GM12878 (cell line): ENCODE measurements around the gene MYO1C. TPM values are rescaled to one million over a fixed set of nuclear protein-coding genes. Genes with fewer than 3 reads are reported as not detected.

Experiments used
- ATAC-seq: fragments of 200-7000 bp; cut with Tn5 transposase; 3 replicates; pipeline ENCODE4 v1.9.1; 2020; ENCODE audit warnings: mild to moderate bottlenecking, moderate library complexity
- BruUV-seq: library from RNA; stranded (reverse); fragments of 400-500 nt; replicated peaks from 2 replicates; lab custom pipeline; 2021; lab: Mats Ljungman, UMichigan
- CTCF ChIA-PET: fragments of 300-600 bp; sonication (Branson Sonifier 250); formaldehyde crosslinking; extraction: SDS; loops from one replicate; lab custom pipeline; 2021; ENCODE audit warnings: inconsistent platforms; lab: Yijun Ruan, JAX
- POLR2A ChIA-PET: fragments of 350-600 bp; formaldehyde crosslinking; extraction: SDS; loops from one replicate; lab custom pipeline; 2021; ENCODE audit warnings: inconsistent platforms; lab: Charles Lee
- RAD21 ChIA-PET: fragments of 300-600 bp; sonication (Branson Sonifier 250); formaldehyde crosslinking; loops from one replicate; lab custom pipeline; 2023; ENCODE audit warnings: antibody characterized with exemption; ENCODE audit not compliant: unreplicated experiment; lab: Charles Lee
- SMC1A ChIA-PET: fragments of 300-600 bp; sonication (Branson Sonifier 250); formaldehyde crosslinking; loops from one replicate; lab custom pipeline; 2023; ENCODE audit not compliant: unreplicated experiment, uncharacterized antibody; lab: Charles Lee
- DNase-seq: peaks from one replicate; pipeline ENCODE4 v3.0.0-alpha.2; 2011; ENCODE audit warnings: low read depth, low spot score
- FAIRE-seq: peaks from 3 replicates; lab custom pipeline; 2011; peaks lifted over from hg19 to GRCh38; lab: Jason Lieb, UNC
- H2AFZ ChIP-seq: 2 replicates; pipeline ENCODE4 v1.6.0; 2011; ENCODE audit warnings: low read depth, low read length, control low read depth; ENCODE audit not compliant: control insufficient read depth
- H3K27ac ChIP-seq: 2 replicates; pipeline ENCODE4 v1.5.1; 2011; ENCODE audit warnings: control low read depth; ENCODE audit not compliant: control insufficient read depth, insufficient read depth
- H3K27me3 ChIP-seq, 2 experiments: replicated peaks in 1 of 2; 2 replicates each; pipeline versions ENCODE4 v1.6.0 to v1.6.1; 2011; ENCODE audit warnings: low read length in 1 of 2; ENCODE audit not compliant: control insufficient read depth in 2 of 2, insufficient read depth in 2 of 2
- H3K36me3 ChIP-seq, 2 experiments: 2 replicates each; pipeline ENCODE4 v1.5.1; 2011; ENCODE audit warnings: low read length in 1 of 2; ENCODE audit not compliant: control insufficient read depth in 2 of 2, insufficient read depth in 2 of 2
- H3K4me1 ChIP-seq: 2 replicates; pipeline ENCODE4 v1.6.1; 2011; ENCODE audit warnings: mild to moderate bottlenecking, low read length, moderate library complexity, mixed read lengths; ENCODE audit not compliant: control insufficient read depth, insufficient read depth
- H3K4me2 ChIP-seq: 2 replicates; pipeline ENCODE4 v1.6.0; 2011; ENCODE audit warnings: control low read depth; ENCODE audit not compliant: control insufficient read depth, insufficient read depth
- H3K4me3 ChIP-seq: fragments of 200-600 bp; sonication (generic); 2 replicates; pipeline ENCODE4 v1.5.1; 2016
- H3K79me2 ChIP-seq: 2 replicates; pipeline ENCODE4 v1.6.0; 2011; ENCODE audit warnings: low read length; ENCODE audit not compliant: control insufficient read depth, insufficient read depth
- H3K9ac ChIP-seq: 2 replicates; pipeline ENCODE4 v1.8.0; 2011; ENCODE audit warnings: low read length, control low read depth, mixed read lengths; ENCODE audit not compliant: control insufficient read depth, insufficient read depth
- H3K9me3 ChIP-seq: replicated peaks from 3 replicates; pipeline ENCODE4 v1.5.1; 2011; ENCODE audit warnings: mild to moderate bottlenecking, low read length; ENCODE audit not compliant: control insufficient read depth, insufficient read depth
- H4K20me1 ChIP-seq: 2 replicates; pipeline ENCODE4 v1.6.0; 2011; ENCODE audit not compliant: control insufficient read depth, insufficient read depth
- ASH2L ChIP-seq: fragments of 300-600, 200-600 bp; sonication (generic); IDR thresholded peaks from 2 replicates; pipeline ENCODE4 v1.6.1; 2017; ENCODE audit warnings: low read depth, mild to moderate bottlenecking, borderline replicate concordance
- CHD4 ChIP-seq: fragments of 200-600 bp; sonication (generic); IDR thresholded peaks from 2 replicates; pipeline ENCODE4 v1.6.1; 2016; ENCODE audit warnings: mild to moderate bottlenecking
- FOXK2 ChIP-seq: fragments of 450-650 bp; IDR thresholded peaks from 2 replicates; pipeline ENCODE4 v1.6.1; 2017; ENCODE audit warnings: mild to moderate bottlenecking, moderate library complexity
- IRF4 ChIP-seq: IDR thresholded peaks from 2 replicates; pipeline ENCODE4 v1.6.1; 2011; ENCODE audit warnings: low read depth, low read length
- MYC ChIP-seq: IDR thresholded peaks from 2 replicates; pipeline ENCODE4 v1.6.1; 2011; ENCODE audit warnings: mild to moderate bottlenecking, low read length, moderate library complexity, inconsistent platforms; ENCODE audit not compliant: insufficient read depth, insufficient replicate concordance, insufficient read length, severe bottlenecking
- NRF1 ChIP-seq: conservative IDR thresholded peaks from 2 replicates; pipeline ENCODE4 v1.6.1; 2011; ENCODE audit warnings: mild to moderate bottlenecking, low read depth, low read length, improper control_type of control experiment
- RFX5 ChIP-seq: IDR thresholded peaks from 2 replicates; pipeline ENCODE4 v1.6.1; 2011; ENCODE audit warnings: low read depth, low read length, improper control_type of control experiment
- SMAD1 ChIP-seq: fragments of 450-650 bp; IDR thresholded peaks from 2 replicates; pipeline ENCODE4 v1.6.1; 2018; ENCODE audit warnings: mild to moderate bottlenecking, low read depth; ENCODE audit not compliant: partially characterized antibody
- TBL1XR1 ChIP-seq: IDR thresholded peaks from 2 replicates; pipeline ENCODE4 v1.6.1; 2012; ENCODE audit warnings: low read depth, low read length, improper control_type of control experiment
- YY1 ChIP-seq: IDR thresholded peaks from 2 replicates; pipeline ENCODE4 v1.6.1; 2011; ENCODE audit warnings: low read depth, mild to moderate bottlenecking, low read length
- ZNF217 ChIP-seq: fragments of 450-650 bp; IDR thresholded peaks from 2 replicates; pipeline ENCODE4 v1.6.1; 2017; ENCODE audit warnings: antibody characterized with exemption, mild to moderate bottlenecking
- ZNF24 ChIP-seq: fragments of 450-650 bp; IDR thresholded peaks from 2 replicates; pipeline ENCODE4 v1.6.1; 2017; ENCODE audit warnings: antibody characterized with exemption, mild to moderate bottlenecking
- WGBS: methylation state at CpG from one replicate; pipeline ENCODE4 v1.1.6; 2016; ENCODE audit warnings: low lambda C conversion rate; ENCODE audit not compliant: insufficient replicate concordance, insufficient coverage; ENCODE audit errors: missing lambda C conversion rate; 5-methylcytosine and 5-hydroxymethylcytosine counted together
- in situ Hi-C: fragments of 300-500 bp; cut with MboI; formaldehyde crosslinking; loops from 9 replicates; pipeline ENCODE4 v1.14.3; 2018; ENCODE audit warnings: mixed read lengths
- intact Hi-C: fragments of 100-400 bp; cut with micrococcal nuclease; formaldehyde crosslinking; loops from one replicate; pipeline ENCODE4 v1.14.2; 2022; ENCODE audit not compliant: unreplicated experiment
- polyA plus RNA-seq, 11 experiments: library from polyadenylated mRNA; depleted of rRNA in 4 of 11; unstranded in 6 of 11; stranded (reverse) in 5 of 11; fragments of >200 nt; fragmentation: Nextera tagmentation in 4 of 11; fragmentation: Illumina TruSeq in 1 of 11; extraction: Ambion mirVana in 4 of 11; extraction: Trizol in 1 of 11; gene quantifications; 1 replicate in 1 of 11; 2 replicates in 10 of 11; pipeline versions ENCODE4 v1.2.1 to v1.2.3, GENCODE V29; 2011 to 2016; ENCODE audit warnings: inconsistent platforms in 2 of 11, missing spikeins in 2 of 11, low read depth in 1 of 11
- total RNA-seq, 4 experiments: library from RNA; depleted of rRNA in 3 of 4; stranded (reverse); fragments of >200 nt in 3 of 4; fragmentation: Illumina TruSeq in 1 of 4; extraction: Trizol in 1 of 4; gene quantifications; 2 replicates each; pipeline versions ENCODE4 v1.2.1 to v1.2.3, GENCODE V29; 2013 to 2021
- TF ChIP-seq, protein P1 (sequence below): fragments of 450-650 bp; IDR thresholded peaks from 2 replicates; pipeline ENCODE4 v1.6.1; 2017; ENCODE audit warnings: mild to moderate bottlenecking, moderate library complexity
- TF ChIP-seq, protein P2 (sequence below): IDR thresholded peaks from 2 replicates; pipeline ENCODE4 v1.6.1; 2012; ENCODE audit warnings: low read length, inconsistent platforms
- TF ChIP-seq, protein P3 (sequence below): IDR thresholded peaks from 2 replicates; pipeline ENCODE4 v1.6.1; 2012; ENCODE audit warnings: low read depth, low read length, improper control_type of control experiment

Gene MYO1C
- total and polyA plus RNA-seq, 10 of the 15 experiments (the other 5 are each of a cell fraction or from before 2014, with no cell fraction given): 1.2 to 92.0 (median 36.6) TPM

DNA sequence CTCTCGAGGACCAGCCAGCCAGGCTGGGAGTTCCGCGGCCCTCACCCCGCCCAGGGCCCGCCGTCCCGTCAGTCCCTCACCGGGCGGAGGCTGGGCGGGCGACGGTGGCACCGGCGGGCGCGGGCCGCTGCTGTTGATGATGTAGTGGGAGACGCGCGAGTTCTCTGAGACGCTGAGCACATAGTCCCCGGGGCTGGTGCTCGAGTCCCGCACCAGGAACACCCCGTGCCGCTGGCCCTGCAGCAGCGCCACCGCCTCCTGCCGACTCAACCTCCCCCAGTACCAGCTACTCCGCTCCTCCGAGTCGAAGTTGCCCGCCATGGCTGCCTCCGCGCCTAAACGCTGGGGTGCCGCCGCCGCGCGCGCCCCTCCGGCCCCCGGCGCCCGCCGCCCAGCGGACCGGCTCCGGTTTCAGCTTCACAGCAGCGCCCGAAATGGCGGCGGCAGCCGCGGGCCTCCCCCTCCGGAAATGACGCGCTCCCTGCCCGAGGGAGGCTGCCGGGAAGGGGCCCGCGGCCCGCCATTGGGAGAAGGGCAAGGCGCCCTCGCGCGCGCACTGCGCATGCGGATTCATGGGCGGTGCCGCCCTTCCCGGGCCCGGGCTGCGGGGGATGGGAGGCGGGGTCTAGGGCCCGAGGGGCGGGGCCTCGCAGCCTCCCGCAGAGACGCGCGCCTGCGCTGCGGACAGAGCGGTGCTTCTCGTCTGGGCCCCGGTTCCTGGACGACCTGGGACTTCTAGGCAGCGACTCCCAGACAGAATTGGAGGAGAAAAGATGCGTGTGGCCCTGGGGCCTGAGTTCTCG lies 36.5 kb downstream of the MYO1C start, which contains the start of gene CRK:
CRK (minus strand) TSS at position 436 of the 803 bp plus-strand sequence; CDS start at position 321, 115 bp downstream.
- Histone ChIP-seq H3K4me1 (peaks cover 3% of the 10 kb centered on the region; the same call in 1 of the 2 replicates), H3K27me3 (no peaks in the 10 kb centered on the region), H4K20me1 (peaks cover 7% of the 10 kb centered on the region; the same call in 1 of the 2 replicates), H2AFZ (peak within 1 kb of the TSS; percentile 86), H3K9me3 (no peaks in the 10 kb centered on the region), H3K4me3 (peak within 1 kb of the TSS; percentile 73), H3K36me3 (peaks cover 0 to 6% of the 10 kb centered on the region in 2 experiments; a peak in 1 of 4 replicates), H3K4me2 (peak within 1 kb of the TSS; percentile 91), H3K9ac (peak within 1 kb of the TSS; percentile 90), H3K79me2 (peaks cover 49% of the 10 kb centered on the region), H3K27ac (peak within 1 kb of the TSS; percentile 89)
- under 1% methylated on average over 49 of the region's 93 CpGs for WGBS
- CTCF ChIA-PET: interaction anchor here (1.0 to 1.9 kb wide), 3 partner anchors 58 to 90 kb away, joined by 3 to 7 read pairs (median 3); no protein-coding TSS in a partner anchor
- in situ Hi-C loops (no loop called here), intact Hi-C loops (loop anchor here (1.0 to 2.0 kb wide), 3 partner anchors 31 to 91 kb away; partner anchors contain the start of gene INPP5K)
- RAD21 ChIA-PET: interaction anchor here (1.2 to 1.3 kb wide), 2 partner anchors 32 to 94 kb away, joined by 3 to 4 read pairs; no protein-coding TSS in a partner anchor
- peak; percentile 92 for ATAC-seq
- DNase-seq: peak; percentile 73
- POLR2A ChIA-PET: interaction anchor here (0.5 to 1.7 kb wide), 5 partner anchors 19 to 61 kb away, joined by 3 to 5 read pairs (median 4); partner anchors contain the start of gene INPP5K
- BruUV-seq: no TSS peak
- SMC1A ChIA-PET: interaction anchor here (1.5 kb wide), 1 partner anchor 91 kb away, joined by 5 read pairs; no protein-coding TSS in a partner anchor
- peak; percentile 18 for FAIRE-seq
- no peak for TF ChIP-seq RFX5
- no peak for TF ChIP-seq ZNF217
- TF ChIP-seq, protein P1, sequence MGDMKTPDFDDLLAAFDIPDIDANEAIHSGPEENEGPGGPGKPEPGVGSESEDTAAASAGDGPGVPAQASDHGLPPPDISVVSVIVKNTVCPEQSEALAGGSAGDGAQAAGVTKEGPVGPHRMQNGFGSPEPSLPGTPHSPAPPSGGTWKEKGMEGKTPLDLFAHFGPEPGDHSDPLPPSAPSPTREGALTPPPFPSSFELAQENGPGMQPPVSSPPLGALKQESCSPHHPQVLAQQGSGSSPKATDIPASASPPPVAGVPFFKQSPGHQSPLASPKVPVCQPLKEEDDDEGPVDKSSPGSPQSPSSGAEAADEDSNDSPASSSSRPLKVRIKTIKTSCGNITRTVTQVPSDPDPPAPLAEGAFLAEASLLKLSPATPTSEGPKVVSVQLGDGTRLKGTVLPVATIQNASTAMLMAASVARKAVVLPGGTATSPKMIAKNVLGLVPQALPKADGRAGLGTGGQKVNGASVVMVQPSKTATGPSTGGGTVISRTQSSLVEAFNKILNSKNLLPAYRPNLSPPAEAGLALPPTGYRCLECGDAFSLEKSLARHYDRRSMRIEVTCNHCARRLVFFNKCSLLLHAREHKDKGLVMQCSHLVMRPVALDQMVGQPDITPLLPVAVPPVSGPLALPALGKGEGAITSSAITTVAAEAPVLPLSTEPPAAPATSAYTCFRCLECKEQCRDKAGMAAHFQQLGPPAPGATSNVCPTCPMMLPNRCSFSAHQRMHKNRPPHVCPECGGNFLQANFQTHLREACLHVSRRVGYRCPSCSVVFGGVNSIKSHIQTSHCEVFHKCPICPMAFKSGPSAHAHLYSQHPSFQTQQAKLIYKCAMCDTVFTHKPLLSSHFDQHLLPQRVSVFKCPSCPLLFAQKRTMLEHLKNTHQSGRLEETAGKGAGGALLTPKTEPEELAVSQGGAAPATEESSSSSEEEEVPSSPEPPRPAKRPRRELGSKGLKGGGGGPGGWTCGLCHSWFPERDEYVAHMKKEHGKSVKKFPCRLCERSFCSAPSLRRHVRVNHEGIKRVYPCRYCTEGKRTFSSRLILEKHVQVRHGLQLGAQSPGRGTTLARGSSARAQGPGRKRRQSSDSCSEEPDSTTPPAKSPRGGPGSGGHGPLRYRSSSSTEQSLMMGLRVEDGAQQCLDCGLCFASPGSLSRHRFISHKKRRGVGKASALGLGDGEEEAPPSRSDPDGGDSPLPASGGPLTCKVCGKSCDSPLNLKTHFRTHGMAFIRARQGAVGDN: peak; percentile 76
- TF ChIP-seq YY1: peak; percentile 99
- TF ChIP-seq ASH2L: 0 out of 2 replicates have a peak, but pooled peaks have one; percentile 33
- peak; percentile 73 for TF ChIP-seq ZNF24
- no peak for TF ChIP-seq MYC
- no peak for TF ChIP-seq SMAD1
- TF ChIP-seq NRF1: peak; percentile 75
- no peak for TF ChIP-seq TBL1XR1
- no peak for TF ChIP-seq FOXK2
- no peak for TF ChIP-seq CHD4
- TF ChIP-seq, protein P2, sequence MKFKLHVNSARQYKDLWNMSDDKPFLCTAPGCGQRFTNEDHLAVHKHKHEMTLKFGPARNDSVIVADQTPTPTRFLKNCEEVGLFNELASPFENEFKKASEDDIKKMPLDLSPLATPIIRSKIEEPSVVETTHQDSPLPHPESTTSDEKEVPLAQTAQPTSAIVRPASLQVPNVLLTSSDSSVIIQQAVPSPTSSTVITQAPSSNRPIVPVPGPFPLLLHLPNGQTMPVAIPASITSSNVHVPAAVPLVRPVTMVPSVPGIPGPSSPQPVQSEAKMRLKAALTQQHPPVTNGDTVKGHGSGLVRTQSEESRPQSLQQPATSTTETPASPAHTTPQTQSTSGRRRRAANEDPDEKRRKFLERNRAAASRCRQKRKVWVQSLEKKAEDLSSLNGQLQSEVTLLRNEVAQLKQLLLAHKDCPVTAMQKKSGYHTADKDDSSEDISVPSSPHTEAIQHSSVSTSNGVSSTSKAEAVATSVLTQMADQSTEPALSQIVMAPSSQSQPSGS: no peak
- TF ChIP-seq, protein P3, sequence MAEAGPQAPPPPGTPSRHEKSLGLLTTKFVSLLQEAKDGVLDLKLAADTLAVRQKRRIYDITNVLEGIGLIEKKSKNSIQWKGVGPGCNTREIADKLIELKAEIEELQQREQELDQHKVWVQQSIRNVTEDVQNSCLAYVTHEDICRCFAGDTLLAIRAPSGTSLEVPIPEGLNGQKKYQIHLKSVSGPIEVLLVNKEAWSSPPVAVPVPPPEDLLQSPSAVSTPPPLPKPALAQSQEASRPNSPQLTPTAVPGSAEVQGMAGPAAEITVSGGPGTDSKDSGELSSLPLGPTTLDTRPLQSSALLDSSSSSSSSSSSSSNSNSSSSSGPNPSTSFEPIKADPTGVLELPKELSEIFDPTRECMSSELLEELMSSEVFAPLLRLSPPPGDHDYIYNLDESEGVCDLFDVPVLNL: no peak
- no peak for TF ChIP-seq IRF4
